GM12878 (cell line): ENCODE measurements around the gene NEK1. TPM values are rescaled to one million over a fixed set of nuclear protein-coding genes. Genes with fewer than 3 reads are reported as not detected.

Experiments
- ATAC-seq: fragments of 200-7000 bp; cut with Tn5 transposase; 3 replicates; pipeline ENCODE4 v1.9.1; 2020; ENCODE audit warnings: mild to moderate bottlenecking, moderate library complexity
- BruUV-seq: library from RNA; stranded (reverse); fragments of 400-500 nt; replicated peaks from 2 replicates; lab custom pipeline; 2021; lab: Mats Ljungman, UMichigan
- CTCF ChIA-PET: fragments of 300-600 bp; sonication (Branson Sonifier 250); formaldehyde crosslinking; extraction: SDS; loops from one replicate; lab custom pipeline; 2021; ENCODE audit warnings: inconsistent platforms; lab: Yijun Ruan, JAX
- POLR2A ChIA-PET: fragments of 350-600 bp; formaldehyde crosslinking; extraction: SDS; loops from one replicate; lab custom pipeline; 2021; ENCODE audit warnings: inconsistent platforms; lab: Charles Lee
- RAD21 ChIA-PET: fragments of 300-600 bp; sonication (Branson Sonifier 250); formaldehyde crosslinking; loops from one replicate; lab custom pipeline; 2023; ENCODE audit warnings: antibody characterized with exemption; ENCODE audit not compliant: unreplicated experiment; lab: Charles Lee
- SMC1A ChIA-PET: fragments of 300-600 bp; sonication (Branson Sonifier 250); formaldehyde crosslinking; loops from one replicate; lab custom pipeline; 2023; ENCODE audit not compliant: unreplicated experiment, uncharacterized antibody; lab: Charles Lee
- DNase-seq: peaks from one replicate; pipeline ENCODE4 v3.0.0-alpha.2; 2011; ENCODE audit warnings: low read depth, low spot score
- FAIRE-seq: peaks from 3 replicates; lab custom pipeline; 2011; peaks lifted over from hg19 to GRCh38; lab: Jason Lieb, UNC
- H2AFZ ChIP-seq: 2 replicates; pipeline ENCODE4 v1.6.0; 2011; ENCODE audit warnings: low read depth, low read length, control low read depth; ENCODE audit not compliant: control insufficient read depth
- H3K27ac ChIP-seq: 2 replicates; pipeline ENCODE4 v1.5.1; 2011; ENCODE audit warnings: control low read depth; ENCODE audit not compliant: control insufficient read depth, insufficient read depth
- H3K27me3 ChIP-seq, 2 experiments: replicated peaks in 1 of 2; 2 replicates each; pipeline versions ENCODE4 v1.6.0 to v1.6.1; 2011; ENCODE audit warnings: low read length in 1 of 2; ENCODE audit not compliant: control insufficient read depth in 2 of 2, insufficient read depth in 2 of 2
- H3K36me3 ChIP-seq, 2 experiments: 2 replicates each; pipeline ENCODE4 v1.5.1; 2011; ENCODE audit warnings: low read length in 1 of 2; ENCODE audit not compliant: control insufficient read depth in 2 of 2, insufficient read depth in 2 of 2
- H3K4me1 ChIP-seq: 2 replicates; pipeline ENCODE4 v1.6.1; 2011; ENCODE audit warnings: mild to moderate bottlenecking, low read length, moderate library complexity, mixed read lengths; ENCODE audit not compliant: control insufficient read depth, insufficient read depth
- H3K4me2 ChIP-seq: 2 replicates; pipeline ENCODE4 v1.6.0; 2011; ENCODE audit warnings: control low read depth; ENCODE audit not compliant: control insufficient read depth, insufficient read depth
- H3K4me3 ChIP-seq: fragments of 200-600 bp; sonication (generic); 2 replicates; pipeline ENCODE4 v1.5.1; 2016
- H3K79me2 ChIP-seq: 2 replicates; pipeline ENCODE4 v1.6.0; 2011; ENCODE audit warnings: low read length; ENCODE audit not compliant: control insufficient read depth, insufficient read depth
- H3K9ac ChIP-seq: 2 replicates; pipeline ENCODE4 v1.8.0; 2011; ENCODE audit warnings: low read length, control low read depth, mixed read lengths; ENCODE audit not compliant: control insufficient read depth, insufficient read depth
- H3K9me3 ChIP-seq: replicated peaks from 3 replicates; pipeline ENCODE4 v1.5.1; 2011; ENCODE audit warnings: mild to moderate bottlenecking, low read length; ENCODE audit not compliant: control insufficient read depth, insufficient read depth
- H4K20me1 ChIP-seq: 2 replicates; pipeline ENCODE4 v1.6.0; 2011; ENCODE audit not compliant: control insufficient read depth, insufficient read depth
- MYC ChIP-seq: IDR thresholded peaks from 2 replicates; pipeline ENCODE4 v1.6.1; 2011; ENCODE audit warnings: mild to moderate bottlenecking, low read length, moderate library complexity, inconsistent platforms; ENCODE audit not compliant: insufficient read depth, insufficient replicate concordance, insufficient read length, severe bottlenecking
- TCF3 ChIP-seq: IDR thresholded peaks from 2 replicates; pipeline ENCODE4 v1.6.1; 2012; ENCODE audit warnings: low read depth, mild to moderate bottlenecking, low read length, borderline replicate concordance; ENCODE audit not compliant: insufficient read depth
- WGBS: methylation state at CpG from one replicate; pipeline ENCODE4 v1.1.6; 2016; ENCODE audit warnings: low lambda C conversion rate; ENCODE audit not compliant: insufficient replicate concordance, insufficient coverage; ENCODE audit errors: missing lambda C conversion rate; 5-methylcytosine and 5-hydroxymethylcytosine counted together
- in situ Hi-C: fragments of 300-500 bp; cut with MboI; formaldehyde crosslinking; loops from 9 replicates; pipeline ENCODE4 v1.14.3; 2018; ENCODE audit warnings: mixed read lengths
- intact Hi-C: fragments of 100-400 bp; cut with micrococcal nuclease; formaldehyde crosslinking; loops from one replicate; pipeline ENCODE4 v1.14.2; 2022; ENCODE audit not compliant: unreplicated experiment
- polyA plus RNA-seq, 11 experiments: library from polyadenylated mRNA; depleted of rRNA in 4 of 11; unstranded in 6 of 11; stranded (reverse) in 5 of 11; fragments of >200 nt; fragmentation: Nextera tagmentation in 4 of 11; fragmentation: Illumina TruSeq in 1 of 11; extraction: Ambion mirVana in 4 of 11; extraction: Trizol in 1 of 11; gene quantifications; 1 replicate in 1 of 11; 2 replicates in 10 of 11; pipeline versions ENCODE4 v1.2.1 to v1.2.3, GENCODE V29; 2011 to 2016; ENCODE audit warnings: inconsistent platforms in 2 of 11, missing spikeins in 2 of 11, low read depth in 1 of 11
- total RNA-seq, 4 experiments: library from RNA; depleted of rRNA in 3 of 4; stranded (reverse); fragments of >200 nt in 3 of 4; fragmentation: Illumina TruSeq in 1 of 4; extraction: Trizol in 1 of 4; gene quantifications; 2 replicates each; pipeline versions ENCODE4 v1.2.1 to v1.2.3, GENCODE V29; 2013 to 2021

Gene NEK1
- total and polyA plus RNA-seq, 10 of the 15 experiments (the other 5 are each of a cell fraction or from before 2014, with no cell fraction given), result 4.9 to 16.1 (median 7.5) TPM

DNA sequence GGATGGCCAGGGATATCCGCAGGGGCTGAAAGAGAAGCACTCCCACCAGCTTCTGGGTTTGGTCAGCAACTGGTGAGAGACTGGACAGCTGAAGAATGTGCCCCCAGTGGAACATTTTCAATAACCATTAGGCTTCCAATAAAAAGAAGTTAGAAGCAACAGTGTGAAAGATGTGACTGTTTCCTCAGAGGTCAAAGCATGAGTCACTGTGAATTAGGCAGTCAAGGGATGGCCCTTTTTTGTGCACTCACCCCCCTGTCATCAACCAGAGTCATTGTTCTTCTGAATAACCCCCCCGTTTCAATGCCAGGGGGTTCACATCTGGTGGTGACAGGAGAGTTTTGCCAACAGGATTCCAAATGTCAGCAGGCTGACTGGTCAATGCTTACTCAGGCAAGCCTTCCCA, 267.1 kb downstream of the NEK1 start:
- no peak overlapping the region for H3K9ac ChIP-seq
- no peak overlapping the region for H3K4me2 ChIP-seq
- FAIRE-seq (no peak), DNase-seq (no peak), ATAC-seq (no peak)
- ChIA-PET RAD21 (no interaction called here), CTCF (no interaction called here), POLR2A (no interaction called here), SMC1A (interaction anchor here (1.1 kb wide), 1 partner anchor 140 kb away, joined by 3 read pairs; no protein-coding TSS in a partner anchor)
- no peak overlapping the region for H3K27ac ChIP-seq
- no peaks in the 10 kb centered on the region for H3K36me3 ChIP-seq
- H3K9me3 ChIP-seq, result no peaks in the 10 kb centered on the region; the same call in 2 of the 3 replicates
- 29% methylated on average over 2 of the region's 2 CpGs for WGBS
- intact Hi-C loops, result no loop called here
- TF ChIP-seq MYC, result no peak
- no peak for TF ChIP-seq TCF3
- H4K20me1 ChIP-seq, result no peaks in the 10 kb centered on the region
- in situ Hi-C loops, result no loop called here
- H3K79me2 ChIP-seq, result no peaks in the 10 kb centered on the region
- no peaks in the 10 kb centered on the region for H3K27me3 ChIP-seq
- BruUV-seq, result no TSS peak
- peaks cover 13% of the 10 kb centered on the region for H3K4me1 ChIP-seq
- no peak overlapping the region for H3K4me3 ChIP-seq
- H2AFZ ChIP-seq, result no peak overlapping the region

Other genes starting within 250 kb of the NEK1 start
- gene CLCN3, start 8.0 kb upstream of the NEK1 start, total RNA-seq (2014; rRNA removed), result 11.8 and 12.3 TPM in 2 replicates
- gene CLCN3, start 8.0 kb upstream of the NEK1 start, total RNA-seq (2014; rRNA removed; fragmentation: Illumina TruSeq; extraction: Trizol), result 16.2 and 18.2 TPM in 2 replicates
- 17.1 and 17.2 TPM in 2 replicates for gene CLCN3, start 8.0 kb upstream of the NEK1 start, total RNA-seq (2021)
- 22.8 and 36.6 TPM in 2 replicates for gene CLCN3, start 8.0 kb upstream of the NEK1 start, polyA plus RNA-seq (2011; rRNA removed)
- gene CLCN3, start 8.0 kb upstream of the NEK1 start, polyA plus RNA-seq (2014; fragmentation: Illumina TruSeq; extraction: Trizol), result 16.0 and 27.9 TPM in 2 replicates
- 1 to 10 TPM; 4.0 to 4.7 TPM for gene CLCN3, start 8.0 kb upstream of the NEK1 start, polyA plus RNA-seq (2014; fragmentation: Nextera tagmentation; extraction: Ambion mirVana)
- 9.9 and 10.0 TPM in 2 replicates for gene CLCN3, start 8.0 kb upstream of the NEK1 start, polyA plus RNA-seq (2014; rRNA removed)
- 10 to 100 TPM; 11.0 to 11.3 TPM for gene CLCN3, start 8.0 kb upstream of the NEK1 start, polyA plus RNA-seq (2016; fragmentation: Nextera tagmentation; extraction: Ambion mirVana)
- 31.2 and 37.1 TPM in 2 replicates for gene HPF1, start 145.4 kb upstream of the NEK1 start, total RNA-seq (2014; rRNA removed)
- gene HPF1, start 145.4 kb upstream of the NEK1 start, total RNA-seq (2014; rRNA removed; fragmentation: Illumina TruSeq; extraction: Trizol), result 49.6 and 53.9 TPM in 2 replicates
- 31.4 and 35.3 TPM in 2 replicates for gene HPF1, start 145.4 kb upstream of the NEK1 start, total RNA-seq (2021)
- gene HPF1, start 145.4 kb upstream of the NEK1 start, polyA plus RNA-seq (2011; rRNA removed), result 47.7 and 78.2 TPM in 2 replicates
- gene HPF1, start 145.4 kb upstream of the NEK1 start, polyA plus RNA-seq (2014; fragmentation: Illumina TruSeq; extraction: Trizol), result 93.5 and 109 TPM in 2 replicates
- gene HPF1, start 145.4 kb upstream of the NEK1 start, polyA plus RNA-seq (2014; fragmentation: Nextera tagmentation; extraction: Ambion mirVana), result 10 to 100 TPM; 47.9 to 56.4 TPM
- 28.2 and 32.6 TPM in 2 replicates for gene HPF1, start 145.4 kb upstream of the NEK1 start, polyA plus RNA-seq (2014; rRNA removed)
- 10 to 100 TPM; 62.9 to 76.3 TPM for gene HPF1, start 145.4 kb upstream of the NEK1 start, polyA plus RNA-seq (2016; fragmentation: Nextera tagmentation; extraction: Ambion mirVana)